ENCODE data around the gene CLSTN2.

- no peak for TF ChIP-seq RAD21 (IDR thresholded peaks at IDR 0.05)
- no peak for TF ChIP-seq CTCF (IDR thresholded peaks at IDR 0.05; ENCODE audit: low read depth, low read length, missing input control)
- TF ChIP-seq FOXA1 (IDR thresholded peaks at IDR 0.05): no peak
- TF ChIP-seq SP1 (IDR thresholded peaks at IDR 0.05): no peak
- TF ChIP-seq TAF1 (conservative IDR thresholded peaks at IDR 0.05): no peak
- TF ChIP-seq JUND (IDR thresholded peaks at IDR 0.05): no peak
- TF ChIP-seq MAX (IDR thresholded peaks at IDR 0.05): no peak
- no peak for TF ChIP-seq GABPA (IDR thresholded peaks at IDR 0.05 in 1 of 2, conservative IDR thresholded peaks at IDR 0.05 in 1 of 2)
These were observed 252.8 kb downstream of the CLSTN2 start for GRCh38 chr3:140187656-140188221.
